Measurements from ENCODE around the gene ANO8.

The ANO8 gene

GRCh38 chr19:17336872-17337674, 2.4 kb upstream of the ANO8 start, which contains the start of gene GTPBP3:
GTPBP3 (plus strand) TSS chr19:17337553; CDS start chr19:17337612, 59 bp downstream.
- DNase-seq (ENCODE audit: low read depth), result peak; percentile 97
- peak within 1 kb of the TSS; percentile 95 for H3K4me3 ChIP-seq (ENCODE audit: low read length)
- TF ChIP-seq, protein P1, sequence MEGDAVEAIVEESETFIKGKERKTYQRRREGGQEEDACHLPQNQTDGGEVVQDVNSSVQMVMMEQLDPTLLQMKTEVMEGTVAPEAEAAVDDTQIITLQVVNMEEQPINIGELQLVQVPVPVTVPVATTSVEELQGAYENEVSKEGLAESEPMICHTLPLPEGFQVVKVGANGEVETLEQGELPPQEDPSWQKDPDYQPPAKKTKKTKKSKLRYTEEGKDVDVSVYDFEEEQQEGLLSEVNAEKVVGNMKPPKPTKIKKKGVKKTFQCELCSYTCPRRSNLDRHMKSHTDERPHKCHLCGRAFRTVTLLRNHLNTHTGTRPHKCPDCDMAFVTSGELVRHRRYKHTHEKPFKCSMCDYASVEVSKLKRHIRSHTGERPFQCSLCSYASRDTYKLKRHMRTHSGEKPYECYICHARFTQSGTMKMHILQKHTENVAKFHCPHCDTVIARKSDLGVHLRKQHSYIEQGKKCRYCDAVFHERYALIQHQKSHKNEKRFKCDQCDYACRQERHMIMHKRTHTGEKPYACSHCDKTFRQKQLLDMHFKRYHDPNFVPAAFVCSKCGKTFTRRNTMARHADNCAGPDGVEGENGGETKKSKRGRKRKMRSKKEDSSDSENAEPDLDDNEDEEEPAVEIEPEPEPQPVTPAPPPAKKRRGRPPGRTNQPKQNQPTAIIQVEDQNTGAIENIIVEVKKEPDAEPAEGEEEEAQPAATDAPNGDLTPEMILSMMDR (conservative IDR thresholded peaks at IDR 0.05; ENCODE audit: low read depth, low read length), result no peak

GRCh38 chr19:17335575-17335974, 920 bp upstream of the ANO8 start:
- TF ChIP-seq, protein P1 (conservative IDR thresholded peaks at IDR 0.05; ENCODE audit: low read depth, low read length), result no peak
- DNase-seq (ENCODE audit: low read depth), result no peak
- H3K4me3 ChIP-seq (ENCODE audit: low read length), result no peak overlapping the region

GRCh38 chr19:17333611-17334413, 843 bp downstream of the ANO8 start:
- H3K4me3 ChIP-seq (ENCODE audit: low read length), result peak overlapping the region; percentile 58
- DNase-seq (ENCODE audit: low read depth), result no peak
- TF ChIP-seq, protein P1 (conservative IDR thresholded peaks at IDR 0.05; ENCODE audit: low read depth, low read length), result no peak

DNA sequence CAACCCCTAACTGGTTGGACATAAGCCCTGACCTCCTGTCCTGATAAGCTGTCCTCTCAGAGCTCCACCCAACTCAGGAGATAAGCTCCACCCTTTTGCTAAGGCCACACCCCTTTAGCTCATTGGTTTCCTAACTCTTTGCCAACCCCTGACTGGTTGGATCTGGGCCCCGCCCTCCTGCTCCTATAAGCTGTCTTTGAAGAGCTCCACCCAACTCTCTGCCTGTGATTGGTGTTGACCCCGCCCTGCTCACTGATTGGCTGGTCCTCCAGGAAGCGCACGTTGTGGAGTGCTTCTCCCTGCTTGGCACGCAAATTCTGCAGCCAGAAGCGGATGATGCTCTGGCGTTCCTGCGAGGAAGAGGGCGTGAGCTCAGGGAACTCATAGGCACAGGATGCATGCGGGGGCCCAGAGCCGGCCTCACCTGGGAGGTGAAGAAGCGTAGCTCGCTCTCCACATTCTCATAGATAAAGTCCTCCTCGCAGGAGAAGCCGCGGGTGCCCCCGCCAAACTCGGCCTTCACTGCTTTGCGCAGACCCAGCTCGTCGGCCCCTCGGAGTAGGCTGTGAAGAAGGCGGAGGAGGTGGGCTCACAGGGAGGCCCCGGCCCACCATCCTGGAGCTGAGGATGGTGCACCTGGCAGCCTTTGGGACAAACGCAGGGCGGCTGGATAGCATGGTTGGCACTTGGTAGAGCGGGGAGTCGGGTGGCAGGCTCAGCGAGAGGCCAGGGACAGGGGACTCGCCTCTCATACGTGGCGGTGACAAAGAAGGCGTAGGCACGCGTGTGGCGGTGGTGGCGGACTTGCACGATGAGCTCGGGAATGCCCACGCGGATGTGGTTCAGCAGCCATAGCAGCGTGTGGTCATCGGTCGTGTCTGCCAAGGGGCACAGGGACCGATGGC, 1.7 kb downstream of the ANO8 start:
- TF ChIP-seq, protein P1 (conservative IDR thresholded peaks at IDR 0.05; ENCODE audit: low read depth, low read length), result no peak
- DNase-seq (ENCODE audit: low read depth), result no peak

GRCh38 chr19:17332360-17332676, 2.3 kb downstream of the ANO8 start:
- DNase-seq (ENCODE audit: low read depth), result no peak
- TF ChIP-seq, protein P1 (conservative IDR thresholded peaks at IDR 0.05; ENCODE audit: low read depth, low read length), result no peak
- no peak overlapping the region for H3K4me3 ChIP-seq (ENCODE audit: low read length)

More for the DNA sequence above, 1.7 kb downstream of the ANO8 start:
- H3K4me3 ChIP-seq (ENCODE audit: low read length), result no peak overlapping the region

- no peak overlapping the region for H3K4me3 ChIP-seq (ENCODE audit: low read length)
- TF ChIP-seq, protein P1 (conservative IDR thresholded peaks at IDR 0.05; ENCODE audit: low read depth, low read length), result no peak
- no peak for DNase-seq (ENCODE audit: low read depth)
These were observed 3.6 kb downstream of the ANO8 start for GRCh38 chr19:17331045-17331558.
